Panc1 (cell line): ENCODE results near the gene ADAMTS16. TPM values are rescaled to one million over a fixed set of nuclear protein-coding genes. Genes with fewer than 3 reads are reported as not detected.

ENCODE experiments used
- ATAC-seq: fragments of 200-7000 bp; cut with Tn5 transposase; 2 replicates; pipeline ENCODE4 v1.9.1; 2020; ENCODE audit warnings: mild to moderate bottlenecking, moderate library complexity
- BruUV-seq: library from RNA; stranded (reverse); fragments of 400-500 nt; replicated peaks from 2 replicates; lab custom pipeline; 2021; lab: Mats Ljungman, UMichigan
- CTCF ChIA-PET: fragments of 300-600 bp; sonication (Branson Sonifier 250); formaldehyde crosslinking; loops from one replicate; lab custom pipeline; 2022; ENCODE audit warnings: antibody characterized with exemption; lab: Charles Lee
- POLR2A ChIA-PET: fragments of 300-600 bp; sonication (Branson Sonifier 250); formaldehyde crosslinking; loops from one replicate; lab custom pipeline; 2022; ENCODE audit warnings: antibody characterized with exemption; lab: Charles Lee
- DNase-seq: peaks from one replicate; pipeline ENCODE4 v3.0.0-alpha.2; 2010; ENCODE audit warnings: low read depth, low spot score
- H3K27ac ChIP-seq: 2 replicates; pipeline ENCODE4 v1.5.1; 2011; ENCODE audit warnings: mild to moderate bottlenecking, low read length, inconsistent platforms
- H3K27me3 ChIP-seq: fragments of 200-500 bp; sonication (Bioruptor generic); 2 replicates; pipeline ENCODE4 v1.6.0; 2014; ENCODE audit warnings: low read length, inconsistent platforms; ENCODE audit not compliant: control insufficient read depth, insufficient read depth
- H3K36me3 ChIP-seq: fragments of 200-500 bp; sonication (Bioruptor generic); 2 replicates; pipeline ENCODE4 v1.5.1; 2014; ENCODE audit warnings: inconsistent platforms, mild to moderate bottlenecking, low read length, moderate library complexity; ENCODE audit not compliant: control insufficient read depth, insufficient read depth
- H3K4me1 ChIP-seq: 2 replicates; pipeline ENCODE4 v1.5.1; 2011; ENCODE audit warnings: inconsistent platforms, mild to moderate bottlenecking, low read length, moderate library complexity; ENCODE audit not compliant: control insufficient read depth, insufficient read depth
- H3K4me3 ChIP-seq, 2 experiments: 2 replicates each; pipeline ENCODE4 v1.5.1; 2011 to 2012; ENCODE audit warnings: low read depth in 2 of 2, low read length in 2 of 2, mild to moderate bottlenecking in 2 of 2, inconsistent platforms in 1 of 2, moderate library complexity in 1 of 2
- H3K9me3 ChIP-seq: fragments of 200-500 bp; sonication (Bioruptor generic); 2 replicates; pipeline ENCODE4 v1.5.1; 2014; ENCODE audit warnings: low read depth, mild to moderate bottlenecking, inconsistent platforms, low read length, moderate library complexity; ENCODE audit not compliant: control insufficient read depth, insufficient read depth
- POLR2AphosphoS5 ChIP-seq: IDR thresholded peaks from 2 replicates; pipeline ENCODE4 v1.6.1; 2012; ENCODE audit warnings: mild to moderate bottlenecking, low read depth, low read length, moderate library complexity
- SIN3A ChIP-seq: IDR thresholded peaks from 2 replicates; pipeline ENCODE4 v1.6.1; 2012; ENCODE audit warnings: low read depth, mild to moderate bottlenecking, low read length, moderate library complexity, borderline replicate concordance; ENCODE audit not compliant: insufficient read depth
- TCF7L2 ChIP-seq: IDR thresholded peaks from 2 replicates; pipeline ENCODE4 v1.6.1; 2011; ENCODE audit warnings: mild to moderate bottlenecking, low read depth, low read length, inconsistent platforms
- in situ Hi-C: cut with HindIII; loops from 2 replicates; pipeline ENCODE4 v1.10.0; 2016; ENCODE audit warnings: low sequenced_read_pairs, low pct_unique_long_range_greater_than_20kb
- intact Hi-C: fragments of 100-400 bp; cut with micrococcal nuclease; formaldehyde crosslinking; loops from one replicate; pipeline ENCODE4 v1.10.0; 2022; ENCODE audit not compliant: unreplicated experiment
- total RNA-seq: library from RNA; stranded (reverse); gene quantifications from one replicate; pipeline ENCODE4 v1.2.1, GENCODE V29; 2021; ENCODE audit not compliant: unreplicated experiment
- TF ChIP-seq, protein P1 (sequence below): fragments of 450-650 bp; IDR thresholded peaks from 2 replicates; pipeline ENCODE4 v1.5.1; 2017; ENCODE audit warnings: mild to moderate bottlenecking
- TF ChIP-seq, protein P2 (sequence below), 2 experiments: IDR thresholded peaks; 2 replicates each; pipeline ENCODE4 v1.6.1; 2011 to 2012; ENCODE audit warnings: low read depth in 2 of 2, control low read depth in 1 of 2, low read length in 1 of 2, mild to moderate bottlenecking in 1 of 2, moderate library complexity in 1 of 2; ENCODE audit not compliant: insufficient read depth in 1 of 2

ADAMTS16 gene
- total RNA-seq, 1 experiment from 2014 or later = 0.54 TPM

DNA sequence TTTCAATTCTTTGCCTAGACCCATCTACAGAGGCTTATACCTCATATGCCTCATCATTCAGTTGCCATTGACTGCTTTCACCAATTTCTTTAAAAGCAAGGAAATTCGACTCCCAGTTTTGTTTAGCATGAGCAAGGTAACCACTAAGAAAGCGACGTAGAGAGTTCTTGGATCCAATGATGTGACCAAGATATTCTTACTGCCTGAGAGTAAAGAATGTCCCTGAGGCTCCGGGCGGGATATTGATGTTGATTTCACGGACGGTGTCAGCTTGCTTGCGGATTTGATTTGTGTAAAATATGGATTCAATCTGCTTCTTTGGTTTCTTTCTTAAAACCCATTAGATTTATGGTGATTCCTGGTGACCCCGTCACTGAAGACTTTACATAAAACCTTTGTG, 147.3 kb downstream of the ADAMTS16 start:
- Histone ChIP-seq H3K4me1 (no peaks in the 10 kb centered on the region), H3K36me3 (no peaks in the 10 kb centered on the region), H3K9me3 (no peaks in the 10 kb centered on the region), H3K4me3 (no peak overlapping the region), H3K27ac (no peak overlapping the region), H3K27me3 (peaks cover 2% of the 10 kb centered on the region; the same call in 1 of the 2 replicates)
- intact Hi-C loops = no loop called here
- BruUV-seq = no TSS peak
- DNase-seq (no peak), ATAC-seq (no peak)
- TF ChIP-seq SIN3A (no peak), POLR2AphosphoS5 (no peak), TCF7L2 (no peak)
- TF ChIP-seq, protein P1, sequence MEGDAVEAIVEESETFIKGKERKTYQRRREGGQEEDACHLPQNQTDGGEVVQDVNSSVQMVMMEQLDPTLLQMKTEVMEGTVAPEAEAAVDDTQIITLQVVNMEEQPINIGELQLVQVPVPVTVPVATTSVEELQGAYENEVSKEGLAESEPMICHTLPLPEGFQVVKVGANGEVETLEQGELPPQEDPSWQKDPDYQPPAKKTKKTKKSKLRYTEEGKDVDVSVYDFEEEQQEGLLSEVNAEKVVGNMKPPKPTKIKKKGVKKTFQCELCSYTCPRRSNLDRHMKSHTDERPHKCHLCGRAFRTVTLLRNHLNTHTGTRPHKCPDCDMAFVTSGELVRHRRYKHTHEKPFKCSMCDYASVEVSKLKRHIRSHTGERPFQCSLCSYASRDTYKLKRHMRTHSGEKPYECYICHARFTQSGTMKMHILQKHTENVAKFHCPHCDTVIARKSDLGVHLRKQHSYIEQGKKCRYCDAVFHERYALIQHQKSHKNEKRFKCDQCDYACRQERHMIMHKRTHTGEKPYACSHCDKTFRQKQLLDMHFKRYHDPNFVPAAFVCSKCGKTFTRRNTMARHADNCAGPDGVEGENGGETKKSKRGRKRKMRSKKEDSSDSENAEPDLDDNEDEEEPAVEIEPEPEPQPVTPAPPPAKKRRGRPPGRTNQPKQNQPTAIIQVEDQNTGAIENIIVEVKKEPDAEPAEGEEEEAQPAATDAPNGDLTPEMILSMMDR = no peak
- TF ChIP-seq, protein P2, sequence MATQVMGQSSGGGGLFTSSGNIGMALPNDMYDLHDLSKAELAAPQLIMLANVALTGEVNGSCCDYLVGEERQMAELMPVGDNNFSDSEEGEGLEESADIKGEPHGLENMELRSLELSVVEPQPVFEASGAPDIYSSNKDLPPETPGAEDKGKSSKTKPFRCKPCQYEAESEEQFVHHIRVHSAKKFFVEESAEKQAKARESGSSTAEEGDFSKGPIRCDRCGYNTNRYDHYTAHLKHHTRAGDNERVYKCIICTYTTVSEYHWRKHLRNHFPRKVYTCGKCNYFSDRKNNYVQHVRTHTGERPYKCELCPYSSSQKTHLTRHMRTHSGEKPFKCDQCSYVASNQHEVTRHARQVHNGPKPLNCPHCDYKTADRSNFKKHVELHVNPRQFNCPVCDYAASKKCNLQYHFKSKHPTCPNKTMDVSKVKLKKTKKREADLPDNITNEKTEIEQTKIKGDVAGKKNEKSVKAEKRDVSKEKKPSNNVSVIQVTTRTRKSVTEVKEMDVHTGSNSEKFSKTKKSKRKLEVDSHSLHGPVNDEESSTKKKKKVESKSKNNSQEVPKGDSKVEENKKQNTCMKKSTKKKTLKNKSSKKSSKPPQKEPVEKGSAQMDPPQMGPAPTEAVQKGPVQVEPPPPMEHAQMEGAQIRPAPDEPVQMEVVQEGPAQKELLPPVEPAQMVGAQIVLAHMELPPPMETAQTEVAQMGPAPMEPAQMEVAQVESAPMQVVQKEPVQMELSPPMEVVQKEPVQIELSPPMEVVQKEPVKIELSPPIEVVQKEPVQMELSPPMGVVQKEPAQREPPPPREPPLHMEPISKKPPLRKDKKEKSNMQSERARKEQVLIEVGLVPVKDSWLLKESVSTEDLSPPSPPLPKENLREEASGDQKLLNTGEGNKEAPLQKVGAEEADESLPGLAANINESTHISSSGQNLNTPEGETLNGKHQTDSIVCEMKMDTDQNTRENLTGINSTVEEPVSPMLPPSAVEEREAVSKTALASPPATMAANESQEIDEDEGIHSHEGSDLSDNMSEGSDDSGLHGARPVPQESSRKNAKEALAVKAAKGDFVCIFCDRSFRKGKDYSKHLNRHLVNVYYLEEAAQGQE (IDR thresholded peaks at IDR 0.05; ENCODE audit: insufficient read depth in 1 of 2, low read depth in 2 of 2, low read length in 1 of 2) = no peak
- in situ Hi-C loops = no loop called here
- CTCF ChIA-PET = no interaction called here
- POLR2A ChIA-PET = no interaction called here

DNA sequence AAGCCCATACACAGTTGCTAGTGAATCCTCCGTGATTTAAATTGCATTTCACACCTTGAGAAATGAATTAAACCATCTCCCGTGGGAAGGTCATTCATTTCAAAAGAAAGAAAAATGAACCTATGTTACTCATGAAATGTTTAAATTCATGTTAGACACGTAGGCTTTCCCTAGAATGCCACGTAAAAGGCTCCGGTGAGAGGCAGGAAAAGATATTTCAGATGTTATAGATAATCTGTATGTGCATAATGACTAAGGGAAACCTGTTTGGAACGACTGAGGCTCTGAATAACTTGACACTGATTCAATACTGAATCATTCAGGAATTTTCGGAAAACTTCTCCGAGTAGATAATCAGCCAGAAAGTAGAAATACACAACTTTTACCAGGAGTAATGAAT, 148.1 kb downstream of the ADAMTS16 start:
- ChIA-PET CTCF (no interaction called here), POLR2A (no interaction called here)
- no peak for DNase-seq
- no peaks in the 10 kb centered on the region for H3K4me1 ChIP-seq
- peaks cover 2% of the 10 kb centered on the region; the same call in 1 of the 2 replicates for H3K27me3 ChIP-seq
- no peak overlapping the region for H3K4me3 ChIP-seq
- in situ Hi-C loops (no loop called here), intact Hi-C loops (no loop called here)
- H3K27ac ChIP-seq = no peak overlapping the region
- no TSS peak for BruUV-seq
- no peaks in the 10 kb centered on the region for H3K36me3 ChIP-seq
- TF ChIP-seq, protein P2 (IDR thresholded peaks at IDR 0.05; ENCODE audit: insufficient read depth in 1 of 2, low read depth in 2 of 2, low read length in 1 of 2) = no peak
- TF ChIP-seq POLR2AphosphoS5 = no peak
- no peak for TF ChIP-seq SIN3A
- TF ChIP-seq, protein P1 = no peak
- TF ChIP-seq TCF7L2 = no peak
- ATAC-seq = no peak
- no peaks in the 10 kb centered on the region for H3K9me3 ChIP-seq
